ENCODE results near the gene FBXW7.
A peak's percentile ranks its signal among the peaks of the same experiment; 100 is the strongest.

The FBXW7 gene

DNA sequence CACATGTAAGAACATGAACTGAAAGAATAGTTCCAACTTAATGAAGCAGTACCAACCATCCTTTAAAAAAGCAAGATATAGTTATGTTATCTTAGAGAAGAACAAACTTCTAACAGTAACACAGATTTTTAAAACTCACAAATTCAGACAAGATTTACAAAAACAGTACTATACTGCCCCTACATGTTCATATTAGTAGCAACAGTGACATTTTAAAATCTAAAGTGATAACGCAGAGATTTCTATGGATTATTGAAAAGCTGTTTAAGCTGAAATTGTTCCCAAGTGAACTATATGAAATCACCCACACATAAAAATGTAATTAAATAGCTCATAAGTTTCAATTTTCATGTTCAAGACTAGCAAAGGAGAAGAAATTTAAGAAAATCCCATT lies 166.0 kb downstream of the FBXW7 start:
- DNase-seq (ENCODE audit: low spot score) = peak; percentile 25

DNA sequence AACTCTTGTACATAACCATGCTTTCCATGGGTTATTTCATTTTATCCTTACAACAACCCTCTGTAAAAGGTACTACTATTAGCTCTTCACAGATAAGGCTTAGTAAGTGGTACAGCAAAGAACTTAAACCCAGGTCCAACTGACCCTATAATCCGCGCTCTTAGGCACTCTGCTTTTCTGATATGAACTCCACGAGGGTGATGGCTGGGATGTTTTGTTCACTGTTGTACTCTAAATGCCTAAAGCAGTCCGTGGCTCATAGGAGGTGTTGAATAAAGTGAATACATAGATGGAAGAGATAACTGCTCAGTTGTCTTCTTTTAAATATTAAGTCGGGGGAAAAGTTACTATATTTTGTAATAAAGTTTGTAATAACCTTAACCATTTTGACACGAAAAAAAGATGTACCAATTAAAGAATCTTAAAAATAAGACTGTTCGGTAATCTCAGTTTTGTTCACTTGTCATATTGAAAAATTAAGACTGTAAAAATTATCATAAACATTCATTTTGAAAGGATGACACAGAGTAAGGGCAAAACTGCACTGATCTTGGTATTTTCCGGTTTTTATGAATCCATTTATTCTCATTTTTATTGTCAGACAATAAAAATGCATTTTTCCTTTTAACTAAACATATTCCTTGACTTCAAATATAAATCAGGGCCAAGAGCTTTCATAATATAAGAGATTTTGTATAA lies 166.5 kb downstream of the FBXW7 start:
- no peak for DNase-seq (ENCODE audit: low spot score)

DNA sequence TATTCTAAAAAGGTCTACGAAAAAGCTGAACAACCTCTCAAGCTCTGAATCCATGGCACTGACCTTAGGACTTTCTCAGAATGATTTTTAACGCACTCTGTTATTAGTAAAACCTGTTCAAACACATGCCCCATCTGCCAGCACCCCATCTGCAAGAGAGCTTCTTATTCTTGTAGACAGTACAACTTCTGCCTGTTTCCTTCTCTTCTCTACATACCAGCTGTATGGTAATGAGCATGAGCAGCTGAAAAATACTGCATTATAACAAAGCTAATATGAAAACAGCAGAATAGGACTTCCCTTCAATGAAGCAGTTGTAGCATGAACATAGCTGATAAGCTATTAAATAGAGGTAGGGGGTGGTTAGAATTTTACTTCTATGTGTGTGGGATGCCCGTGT lies 167.9 kb downstream of the FBXW7 start:
- DNase-seq (ENCODE audit: low spot score) = no peak

GRCh38 chr4:152364883-152365282 lies 171.0 kb downstream of the FBXW7 start:
- DNase-seq (ENCODE audit: low spot score) = no peak

GRCh38 chr4:152364383-152364782 lies 171.5 kb downstream of the FBXW7 start:
- no peak for DNase-seq (ENCODE audit: low spot score)

DNA sequence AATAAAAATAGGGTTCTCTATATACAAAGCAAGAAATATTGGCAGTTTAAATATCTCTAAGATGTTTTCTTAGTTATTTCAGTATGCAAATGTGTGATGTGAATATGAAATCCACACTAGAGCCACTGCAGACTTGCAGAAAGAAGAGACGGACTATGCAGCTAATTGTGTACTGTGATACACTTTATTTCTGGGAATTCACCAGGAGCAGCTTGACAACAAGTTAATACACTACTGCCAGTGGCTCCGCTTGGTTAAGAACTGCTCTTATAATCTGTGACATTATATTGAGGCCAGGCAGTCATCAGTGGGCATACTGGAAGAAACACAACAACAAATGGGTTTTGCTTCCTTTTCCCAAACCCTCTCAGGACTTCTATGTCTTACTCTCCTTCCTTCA lies 172.0 kb downstream of the FBXW7 start:
- no peak for DNase-seq (ENCODE audit: low spot score)

GRCh38 chr4:152363086-152363485 lies 172.8 kb downstream of the FBXW7 start:
- DNase-seq (ENCODE audit: low spot score) = no peak

DNA sequence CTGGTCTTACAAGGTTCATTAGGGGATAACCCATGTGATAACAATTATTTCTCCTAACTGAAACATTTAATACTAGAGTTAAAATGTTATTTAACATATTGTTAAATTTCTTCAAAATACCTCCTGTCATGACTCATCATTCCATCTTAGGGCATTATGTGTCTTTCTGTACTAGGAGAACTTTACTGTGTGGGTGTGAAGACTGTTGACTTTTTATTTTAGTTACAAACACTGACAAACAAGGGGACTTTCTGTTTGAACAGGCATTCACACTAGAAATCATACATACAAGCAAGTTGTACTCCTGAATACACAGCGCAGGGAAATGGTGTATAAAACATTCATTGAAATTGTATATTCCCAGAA lies 175.9 kb downstream of the FBXW7 start:
- peak; percentile 18 for DNase-seq (ENCODE audit: low spot score)

- DNase-seq (ENCODE audit: low spot score) = no peak
Measured at GRCh38 chr4:152359208-152360044, 176.5 kb downstream of the FBXW7 start.

DNA sequence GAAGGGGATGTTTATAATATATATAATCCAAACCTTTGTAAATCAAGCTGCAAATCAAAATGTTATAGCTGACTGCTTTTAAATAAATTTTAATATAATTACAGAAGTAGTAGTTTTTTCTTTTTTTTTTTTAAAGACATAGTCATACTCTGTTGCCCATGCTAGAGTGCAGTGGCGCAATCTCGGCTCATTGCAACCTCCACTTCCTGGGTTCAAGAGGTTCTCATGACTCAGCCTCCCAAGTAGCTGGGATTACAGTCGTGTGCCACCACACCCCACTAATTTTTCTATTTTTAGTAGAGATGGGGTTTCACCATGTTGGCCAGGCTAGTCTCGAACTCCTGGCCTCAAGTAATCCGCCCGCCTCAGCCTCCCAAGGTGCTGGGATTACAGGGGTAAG lies 178.7 kb downstream of the FBXW7 start:
- DNase-seq (ENCODE audit: low spot score) = no peak

DNA sequence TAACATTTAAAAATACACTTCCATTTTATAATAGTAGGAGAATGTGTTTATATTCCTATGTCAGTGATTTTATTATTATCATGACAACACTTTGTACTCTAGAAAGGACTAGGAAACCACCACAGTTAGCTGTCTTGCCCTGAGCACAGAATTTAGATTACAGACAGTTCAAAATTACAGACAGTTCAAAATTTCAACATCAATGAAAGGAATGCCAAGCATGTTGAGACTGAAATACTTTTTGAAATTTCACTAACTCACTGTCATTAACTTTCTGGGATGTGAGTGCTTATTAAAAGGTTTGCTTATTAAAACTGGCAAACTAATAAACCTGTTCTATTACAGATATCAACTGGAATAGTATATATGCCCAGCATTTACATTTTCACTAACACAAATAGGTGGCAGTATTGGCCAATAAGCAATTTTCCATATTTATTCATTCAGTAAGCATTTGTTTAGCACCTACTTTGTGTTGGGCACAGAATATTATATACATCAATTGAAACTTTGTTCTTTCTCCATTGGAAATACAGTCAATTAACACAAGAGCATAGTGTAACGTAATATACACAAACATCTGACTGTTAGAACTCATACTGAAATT lies 179.4 kb downstream of the FBXW7 start:
- peak; percentile 30 for DNase-seq (ENCODE audit: low spot score)

- peak; percentile 95 for DNase-seq (ENCODE audit: low spot score)
Measured at GRCh38 chr4:152352622-152353116, 183.2 kb downstream of the FBXW7 start.

GRCh38 chr4:152352215-152352614 lies 183.7 kb downstream of the FBXW7 start:
- DNase-seq (ENCODE audit: low spot score) = no peak

DNA sequence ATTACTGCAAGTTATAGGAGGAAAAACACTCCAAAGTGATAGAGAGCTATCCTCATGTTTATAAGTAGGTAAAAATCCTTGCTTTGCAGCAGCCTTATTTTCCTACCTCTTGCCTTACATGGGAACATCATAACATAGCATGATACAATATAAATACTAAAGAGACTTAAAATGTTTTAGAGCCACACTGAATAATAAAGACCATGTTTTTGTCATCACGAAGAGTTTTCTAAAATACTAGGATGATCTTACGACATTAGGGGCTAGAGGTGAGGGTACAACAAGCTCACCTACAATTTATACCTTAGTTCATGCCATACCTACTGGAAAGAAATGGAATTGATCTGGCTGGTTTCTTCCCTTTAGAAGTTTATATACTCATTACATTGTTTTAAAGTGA lies 184.8 kb downstream of the FBXW7 start:
- no peak for DNase-seq (ENCODE audit: low spot score)

DNA sequence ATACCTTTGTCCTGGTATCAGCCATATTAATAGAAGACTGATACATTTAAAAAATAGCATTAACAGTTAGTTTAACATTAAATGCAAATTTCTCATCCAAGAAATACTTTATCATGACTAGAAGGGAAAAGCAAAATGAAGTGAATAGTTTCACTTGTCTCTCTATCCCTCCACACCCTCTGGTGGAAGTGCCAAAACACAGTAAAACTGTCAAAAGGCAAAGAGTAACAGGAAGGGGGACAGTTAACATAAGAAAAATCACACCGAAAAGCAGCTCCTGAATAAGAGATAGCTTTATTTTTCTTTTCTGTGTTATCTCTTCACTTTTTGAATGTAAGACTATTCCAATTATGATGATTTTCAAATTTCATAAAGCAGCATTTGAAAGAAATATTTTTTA lies 187.2 kb downstream of the FBXW7 start:
- DNase-seq (ENCODE audit: low spot score) = no peak

DNA sequence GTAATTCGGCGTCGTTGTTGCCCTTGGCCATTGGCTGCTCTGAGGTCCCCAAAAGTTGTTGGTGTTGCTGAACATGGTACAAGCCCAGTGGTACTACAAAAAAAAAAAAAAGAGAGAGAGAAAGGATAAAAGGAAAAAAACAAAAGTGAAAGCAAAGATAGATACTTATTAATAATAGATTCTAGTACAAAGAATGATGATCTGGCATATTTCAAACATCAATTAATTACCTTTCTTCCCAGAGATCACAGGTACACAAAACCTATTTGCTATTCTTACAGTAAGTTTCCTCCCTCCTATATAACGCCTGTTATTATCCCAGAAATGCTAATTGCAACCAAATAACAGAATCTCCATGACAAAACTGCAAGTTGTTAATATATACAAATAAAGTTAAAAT lies 188.9 kb downstream of the FBXW7 start:
- DNase-seq (ENCODE audit: low spot score) = no peak

GRCh38 chr4:152346526-152346925 lies 189.4 kb downstream of the FBXW7 start:
- DNase-seq (ENCODE audit: low spot score) = no peak

- no peak for DNase-seq (ENCODE audit: low spot score)
Measured at GRCh38 chr4:152344001-152344400, 191.9 kb downstream of the FBXW7 start.

- no peak for DNase-seq (ENCODE audit: low spot score)
Measured at GRCh38 chr4:152342293-152342692, 193.6 kb downstream of the FBXW7 start.

- DNase-seq (ENCODE audit: low spot score) = no peak
Measured at GRCh38 chr4:152340818-152341217, 195.1 kb downstream of the FBXW7 start.

- no peak for DNase-seq (ENCODE audit: low spot score)
Measured at GRCh38 chr4:152339576-152339975, 196.3 kb downstream of the FBXW7 start.

- no peak for DNase-seq (ENCODE audit: low spot score)
Measured at GRCh38 chr4:152334931-152335330, 201.0 kb downstream of the FBXW7 start.

DNA sequence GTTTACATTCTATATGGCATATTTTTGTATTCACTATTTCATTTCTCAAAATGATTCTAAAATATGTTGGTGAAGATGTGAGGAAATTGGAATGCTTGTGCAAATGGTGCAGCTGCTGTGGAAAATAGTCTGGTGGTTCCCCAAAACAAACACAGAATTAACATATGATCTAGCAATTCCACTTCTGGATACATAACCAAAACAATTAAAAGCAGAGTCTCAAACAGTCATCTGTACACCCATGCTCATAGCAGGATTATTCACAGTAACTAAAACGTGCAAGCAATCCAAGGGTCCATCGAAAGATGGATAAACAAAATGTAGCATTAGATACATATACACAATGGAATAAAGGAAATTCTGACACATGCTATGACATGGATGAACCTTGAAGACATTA lies 204.8 kb downstream of the FBXW7 start:
- no peak for DNase-seq (ENCODE audit: low spot score)
